GM19240 (cell line): ENCODE data around the gene ZNF511.

Experiments
- DNase-seq: peaks from one replicate; pipeline ENCODE4 v3.0.0; 2011; ENCODE audit warnings: low spot score; ENCODE audit not compliant: insufficient read length

ZNF511 gene

GRCh38 chr10:133351408-133352318 lies 42.9 kb downstream of the ZNF511 start:
- no peak for DNase-seq

GRCh38 chr10:133353202-133353959 lies 44.7 kb downstream of the ZNF511 start:
- no peak for DNase-seq

- DNase-seq = no peak
These were observed 45.4 kb downstream of the ZNF511 start for GRCh38 chr10:133353988-133354605.

GRCh38 chr10:133354672-133355240 lies 46.0 kb downstream of the ZNF511 start:
- no peak for DNase-seq

- no peak for DNase-seq
These were observed 46.6 kb downstream of the ZNF511 start for GRCh38 chr10:133355266-133355665.

- no peak for DNase-seq
These were observed 47.3 kb downstream of the ZNF511 start for GRCh38 chr10:133355991-133356390.

- DNase-seq = no peak
These were observed 48.0 kb downstream of the ZNF511 start for GRCh38 chr10:133356549-133357284.

- peak; percentile 80 for DNase-seq
These were observed 48.8 kb downstream of the ZNF511 start, which contains the start of gene FUOM for GRCh38 chr10:133357285-133358161. Gene FUOM, minus strand, starts transcription at chr10:133358019. Its CDS starts 12 bp downstream, at chr10:133358007.

GRCh38 chr10:133358162-133358924 lies 49.6 kb downstream of the ZNF511 start:
- no peak for DNase-seq

GRCh38 chr10:133358925-133359310 lies 50.2 kb downstream of the ZNF511 start:
- DNase-seq = no peak

- DNase-seq = no peak
These were observed 50.8 kb downstream of the ZNF511 start for GRCh38 chr10:133359554-133359971.

- no peak for DNase-seq
These were observed 51.4 kb downstream of the ZNF511 start for GRCh38 chr10:133359972-133360610.

- DNase-seq = no peak
These were observed 52.5 kb downstream of the ZNF511 start for GRCh38 chr10:133361227-133361626.

- no peak for DNase-seq
These were observed 53.2 kb downstream of the ZNF511 start for GRCh38 chr10:133361773-133362441.
